IMR-90 (cell line): ENCODE data around the gene SGPL1. TPM values are rescaled to one million over a fixed set of nuclear protein-coding genes. Genes with fewer than 3 reads are reported as not detected.

Source experiments
- ATAC-seq: fragments of 200-7000 bp; cut with Tn5 transposase; 2 replicates; pipeline ENCODE4 v1.9.1; 2020; ENCODE audit warnings: low read depth, mild to moderate bottlenecking, moderate library complexity
- BruUV-seq: library from RNA; stranded (reverse); fragments of 400-500 nt; replicated peaks from 2 replicates; lab custom pipeline; 2021; lab: Mats Ljungman, UMichigan
- CTCF ChIA-PET: fragments of 300-600 bp; formaldehyde crosslinking; extraction: SDS; loops from one replicate; lab custom pipeline; 2021; ENCODE audit warnings: antibody characterized with exemption; lab: Yijun Ruan, JAX
- POLR2A ChIA-PET: fragments of 300-600 bp; sonication (Branson Sonifier 250); formaldehyde crosslinking; loops from one replicate; lab custom pipeline; 2022; ENCODE audit warnings: antibody characterized with exemption; ENCODE audit not compliant: unreplicated experiment; lab: Charles Lee
- DNase-seq: peaks from one replicate; pipeline ENCODE4 v3.0.0; 2013
- H2AFZ ChIP-seq: replicated peaks from 2 replicates; pipeline ENCODE3; 2013; ENCODE audit warnings: low read length, mild to moderate bottlenecking; ENCODE audit not compliant: poor library complexity
- H2AK5ac ChIP-seq: 2 replicates; pipeline ENCODE4 v1.6.1; 2013; ENCODE audit warnings: low read depth, low read length, inconsistent platforms
- H2AK9ac ChIP-seq: replicated peaks from 2 replicates; pipeline ENCODE3; 2013; ENCODE audit warnings: mild to moderate bottlenecking, low read depth, low read length, moderate library complexity; ENCODE audit not compliant: poor library complexity
- H2BK120ac ChIP-seq: 2 replicates; pipeline ENCODE4 v1.6.1; 2013; ENCODE audit warnings: low read depth, low read length, inconsistent platforms
- H2BK15ac ChIP-seq: 3 replicates; pipeline ENCODE4 v1.6.1; 2013; ENCODE audit warnings: low read depth, low read length, inconsistent platforms
- H2BK20ac ChIP-seq: 2 replicates; pipeline ENCODE4 v1.6.1; 2013; ENCODE audit warnings: low read depth, mild to moderate bottlenecking, inconsistent platforms, low read length, moderate library complexity
- H2BK5ac ChIP-seq: 2 replicates; pipeline ENCODE4 v1.6.1; 2013; ENCODE audit warnings: mild to moderate bottlenecking, low read depth, low read length, inconsistent platforms; ENCODE audit not compliant: poor library complexity, severe bottlenecking
- H3K14ac ChIP-seq: replicated peaks from 2 replicates; pipeline ENCODE4 v1.6.1; 2013; ENCODE audit warnings: low read depth, low read length, inconsistent platforms
- H3K18ac ChIP-seq: 2 replicates; pipeline ENCODE4 v1.6.1; 2013; ENCODE audit warnings: low read depth, low read length, control low read depth
- H3K23ac ChIP-seq: 2 replicates; pipeline ENCODE4 v1.6.1; 2013; ENCODE audit warnings: low read depth, low read length, inconsistent platforms
- H3K27ac ChIP-seq: 2 replicates; pipeline ENCODE4 v1.5.1; 2013; ENCODE audit warnings: mild to moderate bottlenecking, control low read depth, low read length; ENCODE audit not compliant: insufficient read depth
- H3K27me3 ChIP-seq: 2 replicates; pipeline ENCODE4 v1.6.1; 2013; ENCODE audit warnings: low read length; ENCODE audit not compliant: control insufficient read depth, insufficient read depth
- H3K36me3 ChIP-seq: 2 replicates; pipeline ENCODE4 v1.6.1; 2013; ENCODE audit warnings: low read length, mixed read lengths; ENCODE audit not compliant: control insufficient read depth, insufficient read depth
- H3K4ac ChIP-seq: 2 replicates; pipeline ENCODE4 v1.6.1; 2013; ENCODE audit warnings: low read depth, low read length, inconsistent platforms
- H3K4me1 ChIP-seq: 2 replicates; pipeline ENCODE4 v1.6.1; 2013; ENCODE audit warnings: low read length, mixed read lengths; ENCODE audit not compliant: control insufficient read depth, insufficient read depth
- H3K4me2 ChIP-seq: 2 replicates; pipeline ENCODE4 v1.6.1; 2013; ENCODE audit warnings: low read depth, mild to moderate bottlenecking, control low read depth, low read length, moderate library complexity
- H3K4me3 ChIP-seq: 2 replicates; pipeline ENCODE4 v1.5.1; 2013; ENCODE audit warnings: low read depth, mild to moderate bottlenecking, control low read depth, low read length, moderate library complexity; ENCODE audit not compliant: insufficient read depth
- H3K56ac ChIP-seq: 2 replicates; pipeline ENCODE4 v1.6.1; 2013; ENCODE audit warnings: low read length, inconsistent platforms; ENCODE audit not compliant: insufficient read depth; ENCODE audit errors: extremely low read depth
- H3K79me1 ChIP-seq, 2 experiments: 2 replicates each; pipeline ENCODE4 v1.6.1; 2013; ENCODE audit warnings: low read length in 2 of 2, inconsistent platforms in 1 of 2, low read depth in 1 of 2
- H3K9ac ChIP-seq: 2 replicates; pipeline ENCODE4 v1.6.1; 2013; ENCODE audit warnings: low read depth, low read length, control low read depth
- H3K9me1 ChIP-seq: 2 replicates; pipeline ENCODE4 v1.6.1; 2013; ENCODE audit warnings: low read length, inconsistent platforms; ENCODE audit not compliant: insufficient read depth
- H3K9me3 ChIP-seq: 2 replicates; pipeline ENCODE4 v1.6.1; 2013; ENCODE audit warnings: low read length; ENCODE audit not compliant: control insufficient read depth, insufficient read depth
- H4K20me1 ChIP-seq: 2 replicates; pipeline ENCODE4 v1.6.1; 2013; ENCODE audit warnings: low read length, inconsistent platforms; ENCODE audit not compliant: insufficient read depth
- H4K5ac ChIP-seq: 2 replicates; pipeline ENCODE4 v1.6.1; 2013; ENCODE audit warnings: mild to moderate bottlenecking, low read depth, low read length, control low read depth
- H4K8ac ChIP-seq, 2 experiments: 2 replicates each; pipeline ENCODE4 v1.6.1; 2013; ENCODE audit warnings: low read depth in 2 of 2, low read length in 2 of 2, control low read depth in 1 of 2, inconsistent platforms in 1 of 2
- H4K91ac ChIP-seq: 2 replicates; pipeline ENCODE4 v1.6.1; 2013; ENCODE audit warnings: low read depth, low read length, inconsistent platforms; ENCODE audit not compliant: insufficient read depth
- BHLHE40 ChIP-seq: fragments of 150-350 bp; IDR thresholded peaks from 2 replicates; pipeline ENCODE4 v1.6.1; 2016; ENCODE audit warnings: mild to moderate bottlenecking, low read depth, low read length
- CEBPB ChIP-seq: IDR thresholded peaks from 2 replicates; pipeline ENCODE4 v1.6.1; 2012; ENCODE audit warnings: low read depth, low read length, improper control_type of control experiment
- FOS ChIP-seq: fragments of 150-350 bp; IDR thresholded peaks from 2 replicates; pipeline ENCODE4 v1.6.1; 2016; ENCODE audit warnings: low read depth, low read length
- MAFK ChIP-seq: IDR thresholded peaks from 2 replicates; pipeline ENCODE4 v1.6.1; 2012; ENCODE audit warnings: low read depth, low read length, improper control_type of control experiment
- MAZ ChIP-seq: IDR thresholded peaks from 2 replicates; pipeline ENCODE4 v1.6.1; 2012; ENCODE audit warnings: low read depth, mild to moderate bottlenecking, low read length, improper control_type of control experiment, moderate library complexity, borderline replicate concordance
- NFE2L2 ChIP-seq: fragments of 150-350 bp; IDR thresholded peaks from 2 replicates; pipeline ENCODE4 v1.6.1; 2016; ENCODE audit warnings: low read depth, mild to moderate bottlenecking, low read length
- POLR2A ChIP-seq: IDR thresholded peaks from 2 replicates; pipeline ENCODE4 v1.6.1; 2012; ENCODE audit warnings: mild to moderate bottlenecking, low read depth, low read length
- RAD21 ChIP-seq: IDR thresholded peaks from 2 replicates; pipeline ENCODE4 v1.6.1; 2012; ENCODE audit warnings: low read length, improper control_type of control experiment
- RCOR1 ChIP-seq: IDR thresholded peaks from 2 replicates; pipeline ENCODE4 v1.6.1; 2012; ENCODE audit warnings: mild to moderate bottlenecking, low read length, improper control_type of control experiment; ENCODE audit not compliant: insufficient replicate concordance
- RFX5 ChIP-seq: IDR thresholded peaks from 2 replicates; pipeline ENCODE4 v1.8.0; 2012; ENCODE audit warnings: low read depth, mild to moderate bottlenecking, low read length, moderate library complexity
- SMC3 ChIP-seq: fragments of 150-350 bp; IDR thresholded peaks from 2 replicates; pipeline ENCODE4 v1.6.1; 2016; ENCODE audit warnings: low read depth, mild to moderate bottlenecking, antibody characterized with exemption, low read length, moderate library complexity
- WGBS, 2 experiments: methylation state at CpG; one replicate each; pipeline versions ENCODE4 v1.1.5 to v1.1.7; 2013; ENCODE audit warnings: missing lambda C conversion rate in 2 of 2; ENCODE audit not compliant: insufficient read length in 1 of 2; ENCODE audit errors: extremely low coverage in 2 of 2; 5-methylcytosine and 5-hydroxymethylcytosine counted together
- dilution Hi-C: fragments of 300-500 bp; cut with HindIII; formaldehyde crosslinking; loops from one replicate; pipeline ENCODE4 v1.14.3; 2018; ENCODE audit warnings: low sequenced_read_pairs; ENCODE audit not compliant: unreplicated experiment
- in situ Hi-C: fragments of 300-500 bp; cut with MboI; formaldehyde crosslinking; loops from 3 replicates; pipeline ENCODE4 v1.14.3; 2019; ENCODE audit warnings: low sequenced_read_pairs, inconsistent platforms, mixed read lengths
- intact Hi-C: fragments of 100-400 bp; cut with micrococcal nuclease; formaldehyde crosslinking; loops from 2 replicates; pipeline ENCODE4 v1.10.0; 2022
- polyA plus RNA-seq, 3 experiments: library from polyadenylated mRNA; depleted of rRNA; stranded (reverse); fragments of >200 nt; gene quantifications; 2 replicates each; pipeline ENCODE4 v1.2.3, GENCODE V29; 2012; ENCODE audit warnings: low replicate concordance in 1 of 3
- total RNA-seq: library from RNA; depleted of rRNA; stranded (reverse); fragments of >200 nt; gene quantifications from 2 replicates; pipeline ENCODE4 v1.2.3, GENCODE V29; 2012
- TF ChIP-seq, protein P1 (sequence below): fragments of 150-350 bp; IDR thresholded peaks from 2 replicates; pipeline ENCODE4 v1.6.1; 2017; ENCODE audit warnings: mild to moderate bottlenecking, antibody characterized with exemption, low read length, low read depth
- TF ChIP-seq, protein P2 (sequence below): conservative IDR thresholded peaks from 2 replicates; pipeline ENCODE4 v1.5.1; 2012; ENCODE audit warnings: mild to moderate bottlenecking, low read depth, low read length, improper control_type of control experiment

The SGPL1 gene
- total and polyA plus RNA-seq, 2 of the 4 experiments (the other 2 are of a cell fraction) = 12.2 to 26.7 TPM

DNA sequence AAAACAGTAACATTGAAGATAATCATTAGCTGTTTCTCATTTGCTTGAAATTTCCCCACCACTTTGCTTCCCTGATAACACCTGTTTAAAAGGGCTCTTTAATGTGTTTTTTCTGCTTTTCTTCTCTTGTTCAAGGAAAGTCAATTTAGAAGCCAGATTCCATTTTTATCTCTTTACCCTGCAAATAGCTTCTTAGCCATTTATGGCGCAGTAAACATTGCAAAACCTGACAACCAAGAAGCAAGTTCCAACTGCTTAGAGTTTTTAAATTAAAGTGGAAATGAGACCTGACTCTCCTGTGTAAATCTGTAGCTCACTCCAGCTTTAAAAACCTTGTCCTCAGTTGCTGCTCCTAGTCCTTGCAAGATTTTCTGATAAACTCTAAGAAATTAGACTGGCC, 30.1 kb downstream of the SGPL1 start:
- Histone ChIP-seq H3K4ac (no peak overlapping the region), H2BK20ac (no peak overlapping the region), H3K4me1 (peaks cover 16% of the 10 kb centered on the region), H3K56ac (no peak overlapping the region), H4K20me1 (no peaks in the 10 kb centered on the region; the same call in 1 of the 2 replicates), H3K9ac (no peak overlapping the region), H2BK120ac (no peak overlapping the region), H4K5ac (no peak overlapping the region), H2BK15ac (no peak overlapping the region), H3K18ac (no peak overlapping the region), H3K4me2 (no peak overlapping the region; the same call in 1 of the 2 replicates), H2AK9ac (no peak overlapping the region), H3K9me1 (no peaks in the 10 kb centered on the region), H2AFZ (no peak overlapping the region), H2AK5ac (no peak overlapping the region), H3K36me3 (peaks cover 5% of the 10 kb centered on the region), H3K27ac (no peak overlapping the region), H4K91ac (no peak overlapping the region), H4K8ac (no peak overlapping the region), H3K14ac (no peak overlapping the region), H3K9me3 (no peaks in the 10 kb centered on the region), H2BK5ac (no peak overlapping the region), H3K79me1 (peaks cover 25 to 51% of the 10 kb centered on the region in 2 experiments), H3K23ac (no peak overlapping the region), H3K27me3 (no peaks in the 10 kb centered on the region), H3K4me3 (no peak overlapping the region)
- ATAC-seq = no peak
- BruUV-seq = no TSS peak
- DNase-seq = no peak
- WGBS, 2 experiments = no CpG with 5 or more reads among the region's 1 CpG
- CTCF ChIA-PET = interaction anchor here (0.7 to 1.2 kb wide), 2 partner anchors 11 to 12 kb away, joined by 3 to 4 read pairs; no protein-coding TSS in a partner anchor
- dilution Hi-C loops = no loop called here
- intact Hi-C loops = no loop called here
- in situ Hi-C loops = no loop called here
- POLR2A ChIA-PET = no interaction called here
- TF ChIP-seq RFX5 (no peak), MAZ (no peak), POLR2A (no peak), RCOR1 (no peak), RAD21 (no peak), SMC3 (no peak), NFE2L2 (no peak), MAFK (no peak), FOS (no peak), CEBPB (no peak), BHLHE40 (no peak)
- TF ChIP-seq, protein P1, sequence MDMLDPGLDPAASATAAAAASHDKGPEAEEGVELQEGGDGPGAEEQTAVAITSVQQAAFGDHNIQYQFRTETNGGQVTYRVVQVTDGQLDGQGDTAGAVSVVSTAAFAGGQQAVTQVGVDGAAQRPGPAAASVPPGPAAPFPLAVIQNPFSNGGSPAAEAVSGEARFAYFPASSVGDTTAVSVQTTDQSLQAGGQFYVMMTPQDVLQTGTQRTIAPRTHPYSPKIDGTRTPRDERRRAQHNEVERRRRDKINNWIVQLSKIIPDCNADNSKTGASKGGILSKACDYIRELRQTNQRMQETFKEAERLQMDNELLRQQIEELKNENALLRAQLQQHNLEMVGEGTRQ = no peak
- TF ChIP-seq, protein P2, sequence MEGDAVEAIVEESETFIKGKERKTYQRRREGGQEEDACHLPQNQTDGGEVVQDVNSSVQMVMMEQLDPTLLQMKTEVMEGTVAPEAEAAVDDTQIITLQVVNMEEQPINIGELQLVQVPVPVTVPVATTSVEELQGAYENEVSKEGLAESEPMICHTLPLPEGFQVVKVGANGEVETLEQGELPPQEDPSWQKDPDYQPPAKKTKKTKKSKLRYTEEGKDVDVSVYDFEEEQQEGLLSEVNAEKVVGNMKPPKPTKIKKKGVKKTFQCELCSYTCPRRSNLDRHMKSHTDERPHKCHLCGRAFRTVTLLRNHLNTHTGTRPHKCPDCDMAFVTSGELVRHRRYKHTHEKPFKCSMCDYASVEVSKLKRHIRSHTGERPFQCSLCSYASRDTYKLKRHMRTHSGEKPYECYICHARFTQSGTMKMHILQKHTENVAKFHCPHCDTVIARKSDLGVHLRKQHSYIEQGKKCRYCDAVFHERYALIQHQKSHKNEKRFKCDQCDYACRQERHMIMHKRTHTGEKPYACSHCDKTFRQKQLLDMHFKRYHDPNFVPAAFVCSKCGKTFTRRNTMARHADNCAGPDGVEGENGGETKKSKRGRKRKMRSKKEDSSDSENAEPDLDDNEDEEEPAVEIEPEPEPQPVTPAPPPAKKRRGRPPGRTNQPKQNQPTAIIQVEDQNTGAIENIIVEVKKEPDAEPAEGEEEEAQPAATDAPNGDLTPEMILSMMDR = no peak
